HepG2 (cell line): ENCODE measurements around the gene DPH5.

Experiments
- AGO1 ChIP-seq: fragments of 200-400 bp; formaldehyde crosslinking; IDR thresholded peaks from 2 replicates; pipeline ENCODE4 v1.6.1; 2017; ENCODE audit warnings: mild to moderate bottlenecking, low read depth, low read length, moderate library complexity; ENCODE audit not compliant: poor library complexity, severe bottlenecking
- ATF1 ChIP-seq: IDR thresholded peaks from 2 replicates; pipeline ENCODE4 v1.6.1; 2016; ENCODE audit warnings: mild to moderate bottlenecking, control low read depth
- EZH2 ChIP-seq: conservative IDR thresholded peaks from 2 replicates; pipeline ENCODE4 v1.6.1; 2012; ENCODE audit warnings: mild to moderate bottlenecking, low read depth, low read length, moderate library complexity
- MAZ ChIP-seq, 2 experiments: sonication (generic) in 1 of 2; formaldehyde crosslinking in 1 of 2; IDR thresholded peaks; 2 replicates each; pipeline versions ENCODE4 v1.5.0 to v1.6.1; 2012 to 2020; ENCODE audit warnings: low read depth in 2 of 2, mild to moderate bottlenecking in 2 of 2, borderline replicate concordance in 1 of 2, improper control_type of control experiment in 1 of 2, low read length in 1 of 2, missing genetic modification reagents in 1 of 2, moderate library complexity in 1 of 2
- NCOA1 ChIP-seq: sonication (generic); formaldehyde crosslinking; IDR thresholded peaks from 2 replicates; pipeline ENCODE4 v1.9.0; 2021; ENCODE audit warnings: missing genetic modification reagents
- RELA ChIP-seq: sonication (generic); formaldehyde crosslinking; IDR thresholded peaks from 2 replicates; pipeline ENCODE4 v1.4.0; 2020; ENCODE audit warnings: missing genetic modification reagents
- TF ChIP-seq, protein P1 (sequence below): sonication (generic); formaldehyde crosslinking; IDR thresholded peaks from 2 replicates; pipeline ENCODE4 v1.5.0; 2020; ENCODE audit warnings: mild to moderate bottlenecking, missing genetic modification reagents, moderate library complexity
- TF ChIP-seq, protein P2 (sequence below): sonication (generic); formaldehyde crosslinking; IDR thresholded peaks from 2 replicates; pipeline ENCODE4 v1.8.0; 2022; ENCODE audit warnings: mild to moderate bottlenecking, missing genetic modification reagents, moderate library complexity

DNA sequence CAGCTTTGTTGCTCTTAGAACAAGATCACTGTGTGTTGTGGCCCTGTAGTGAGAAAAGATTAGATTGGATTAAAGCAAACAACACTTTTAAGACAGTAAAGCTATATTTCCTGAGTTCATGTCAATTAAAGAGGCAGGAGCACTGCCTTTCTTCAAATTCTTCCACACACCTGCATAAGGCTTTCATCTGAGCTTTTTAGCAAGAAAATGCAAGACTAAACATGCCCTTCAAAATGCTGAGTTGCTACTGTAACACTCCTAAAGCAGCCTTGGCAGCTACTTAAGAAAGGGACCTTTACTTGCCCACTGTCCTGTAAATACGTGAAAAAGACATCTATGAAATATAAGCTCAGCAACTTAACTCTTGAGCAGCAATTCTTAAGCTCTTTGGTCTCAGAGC is 11.8 kb downstream of the DPH5 start:
- TF ChIP-seq, protein P1, sequence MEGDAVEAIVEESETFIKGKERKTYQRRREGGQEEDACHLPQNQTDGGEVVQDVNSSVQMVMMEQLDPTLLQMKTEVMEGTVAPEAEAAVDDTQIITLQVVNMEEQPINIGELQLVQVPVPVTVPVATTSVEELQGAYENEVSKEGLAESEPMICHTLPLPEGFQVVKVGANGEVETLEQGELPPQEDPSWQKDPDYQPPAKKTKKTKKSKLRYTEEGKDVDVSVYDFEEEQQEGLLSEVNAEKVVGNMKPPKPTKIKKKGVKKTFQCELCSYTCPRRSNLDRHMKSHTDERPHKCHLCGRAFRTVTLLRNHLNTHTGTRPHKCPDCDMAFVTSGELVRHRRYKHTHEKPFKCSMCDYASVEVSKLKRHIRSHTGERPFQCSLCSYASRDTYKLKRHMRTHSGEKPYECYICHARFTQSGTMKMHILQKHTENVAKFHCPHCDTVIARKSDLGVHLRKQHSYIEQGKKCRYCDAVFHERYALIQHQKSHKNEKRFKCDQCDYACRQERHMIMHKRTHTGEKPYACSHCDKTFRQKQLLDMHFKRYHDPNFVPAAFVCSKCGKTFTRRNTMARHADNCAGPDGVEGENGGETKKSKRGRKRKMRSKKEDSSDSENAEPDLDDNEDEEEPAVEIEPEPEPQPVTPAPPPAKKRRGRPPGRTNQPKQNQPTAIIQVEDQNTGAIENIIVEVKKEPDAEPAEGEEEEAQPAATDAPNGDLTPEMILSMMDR, result no peak
- TF ChIP-seq RELA (CRISPR knock-in tag) (no peak), AGO1 (no peak), NCOA1 (CRISPR knock-in tag) (no peak), MAZ (IDR thresholded peaks at IDR 0.05; ENCODE audit: borderline replicate concordance, low read depth, low read length) (no peak), MAZ (CRISPR knock-in tag; IDR thresholded peaks at IDR 0.05; ENCODE audit: low read depth) (no peak), EZH2 (no peak), ATF1 (CRISPR knock-in tag) (no peak)
- TF ChIP-seq, protein P2, sequence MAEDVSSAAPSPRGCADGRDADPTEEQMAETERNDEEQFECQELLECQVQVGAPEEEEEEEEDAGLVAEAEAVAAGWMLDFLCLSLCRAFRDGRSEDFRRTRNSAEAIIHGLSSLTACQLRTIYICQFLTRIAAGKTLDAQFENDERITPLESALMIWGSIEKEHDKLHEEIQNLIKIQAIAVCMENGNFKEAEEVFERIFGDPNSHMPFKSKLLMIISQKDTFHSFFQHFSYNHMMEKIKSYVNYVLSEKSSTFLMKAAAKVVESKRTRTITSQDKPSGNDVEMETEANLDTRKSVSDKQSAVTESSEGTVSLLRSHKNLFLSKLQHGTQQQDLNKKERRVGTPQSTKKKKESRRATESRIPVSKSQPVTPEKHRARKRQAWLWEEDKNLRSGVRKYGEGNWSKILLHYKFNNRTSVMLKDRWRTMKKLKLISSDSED (CRISPR knock-in tag), result no peak
